A673 (cell line): Measurements from ENCODE around the gene STEAP3. TPM values are rescaled to one million over a fixed set of nuclear protein-coding genes. Genes with fewer than 3 reads are reported as not detected.

Experiments used
- BruUV-seq: library from RNA; stranded (reverse); fragments of 400-500 nt; replicated peaks from 2 replicates; lab custom pipeline; 2021; lab: Mats Ljungman, UMichigan
- CTCF ChIA-PET: fragments of 300-600 bp; sonication (Branson Sonifier 250); formaldehyde crosslinking; loops from one replicate; lab custom pipeline; 2022; ENCODE audit warnings: antibody characterized with exemption; lab: Charles Lee
- POLR2A ChIA-PET: fragments of 300-600 bp; sonication (Branson Sonifier 250); formaldehyde crosslinking; loops from one replicate; lab custom pipeline; 2022; ENCODE audit warnings: antibody characterized with exemption; ENCODE audit not compliant: low non-redundant PET; lab: Charles Lee
- DNase-seq: peaks from one replicate; pipeline ENCODE4 v3.0.0-alpha.2; 2015; ENCODE audit warnings: low spot score
- H3K27ac ChIP-seq: fragments of 200-600 bp; sonication (generic); 2 replicates; pipeline ENCODE4 v1.5.1; 2016; ENCODE audit warnings: mixed run types, low read depth, mild to moderate bottlenecking, mixed read lengths, antibody characterized with exemption, low read length; ENCODE audit not compliant: poor library complexity, severe bottlenecking
- H3K27me3 ChIP-seq: fragments of 200-600 bp; sonication (generic); replicated peaks from 2 replicates; pipeline ENCODE4 v1.6.1; 2017; ENCODE audit warnings: mixed run types, low read depth, mild to moderate bottlenecking, mixed read lengths, antibody characterized with exemption, low read length; ENCODE audit not compliant: insufficient read depth, poor library complexity
- H3K36me3 ChIP-seq: fragments of 200-600 bp; sonication (generic); 2 replicates; pipeline ENCODE4 v1.6.1; 2016; ENCODE audit warnings: mixed run types, mild to moderate bottlenecking, mixed read lengths, antibody characterized with exemption, low read length; ENCODE audit not compliant: insufficient read depth, poor library complexity, severe bottlenecking
- H3K4me1 ChIP-seq: fragments of 200-600 bp; sonication (generic); 2 replicates; pipeline ENCODE4 v1.6.1; 2017; ENCODE audit warnings: mixed run types, mild to moderate bottlenecking, mixed read lengths, antibody characterized with exemption, low read length; ENCODE audit not compliant: insufficient read depth, poor library complexity, severe bottlenecking
- H3K4me3 ChIP-seq: fragments of 200-600 bp; sonication (generic); 2 replicates; pipeline ENCODE4 v1.5.1; 2016; ENCODE audit warnings: low read depth, mixed run types, mild to moderate bottlenecking, mixed read lengths, low read length; ENCODE audit not compliant: poor library complexity, severe bottlenecking
- H3K9me3 ChIP-seq: fragments of 200-600 bp; sonication (generic); 2 replicates; pipeline ENCODE4 v1.6.1; 2016; ENCODE audit warnings: mixed run types, low read depth, mild to moderate bottlenecking, mixed read lengths, antibody characterized with exemption, low read length; ENCODE audit not compliant: poor library complexity, severe bottlenecking
- EZH2 ChIP-seq: fragments of 200-600 bp; sonication (generic); IDR thresholded peaks from 2 replicates; pipeline ENCODE4 v1.6.1; 2017; ENCODE audit warnings: borderline replicate concordance, low read depth, mild to moderate bottlenecking, mixed read lengths, antibody characterized with exemption, low read length; ENCODE audit not compliant: poor library complexity, severe bottlenecking
- intact Hi-C: fragments of 100-400 bp; cut with micrococcal nuclease; formaldehyde crosslinking; loops from one replicate; pipeline ENCODE4 v1.10.0; 2022; ENCODE audit not compliant: unreplicated experiment
- total RNA-seq: library from RNA; stranded (reverse); gene quantifications from 2 replicates; pipeline ENCODE4 v1.2.3, GENCODE V29; 2021
- TF ChIP-seq, protein P1 (sequence below): fragments of 300-800, 200-600 bp; sonication (generic); conservative IDR thresholded peaks from 2 replicates; pipeline ENCODE4 v1.5.1; 2017; ENCODE audit warnings: low read depth, mild to moderate bottlenecking, antibody characterized with exemption, low read length, moderate library complexity, mixed read lengths

Gene STEAP3
- total RNA-seq, 1 experiment from 2014 or later: 20.3 TPM

DNA sequence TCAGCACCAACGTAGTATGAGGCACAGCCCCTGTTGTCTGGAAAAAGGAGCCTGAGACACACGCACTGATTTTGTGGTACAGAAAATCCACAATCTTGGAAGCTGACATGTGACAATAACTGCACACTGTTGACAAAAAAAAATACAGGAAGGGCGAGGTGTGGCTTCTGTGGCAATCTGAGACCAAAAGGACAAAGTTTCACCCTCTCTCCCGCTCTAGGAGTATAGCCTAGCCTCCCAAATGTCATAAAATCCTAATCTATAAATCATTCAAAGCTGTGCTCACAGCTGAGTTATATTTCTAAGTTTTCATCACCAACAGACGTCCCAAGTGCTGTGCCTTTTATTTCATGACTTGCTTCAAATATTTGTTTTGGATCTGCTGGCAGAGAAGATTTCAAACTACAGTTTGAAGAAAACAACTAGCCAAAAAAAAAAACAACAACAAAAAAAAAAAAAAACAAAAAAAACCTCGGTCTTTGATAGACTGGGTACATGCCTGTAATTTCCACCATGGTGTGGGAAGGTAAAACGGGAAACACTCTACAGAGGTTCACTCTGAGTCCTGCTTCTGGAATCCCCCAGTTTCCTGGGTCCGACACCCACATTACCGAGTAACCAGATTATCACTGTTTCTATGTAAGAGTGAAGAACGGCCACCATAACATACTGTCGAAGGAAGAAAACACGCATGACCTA is 82.0 kb downstream of the STEAP3 start:
- Histone ChIP-seq H3K4me1 (peaks cover 38% of the 10 kb centered on the region), H3K27ac (no peak overlapping the region), H3K9me3 (no peaks in the 10 kb centered on the region), H3K4me3 (no peak overlapping the region), H3K36me3 (no peaks in the 10 kb centered on the region), H3K27me3 (no peaks in the 10 kb centered on the region)
- no TSS peak for BruUV-seq
- ChIA-PET POLR2A (no interaction called here), CTCF (no interaction called here)
- no peak for TF ChIP-seq EZH2
- TF ChIP-seq, protein P1, sequence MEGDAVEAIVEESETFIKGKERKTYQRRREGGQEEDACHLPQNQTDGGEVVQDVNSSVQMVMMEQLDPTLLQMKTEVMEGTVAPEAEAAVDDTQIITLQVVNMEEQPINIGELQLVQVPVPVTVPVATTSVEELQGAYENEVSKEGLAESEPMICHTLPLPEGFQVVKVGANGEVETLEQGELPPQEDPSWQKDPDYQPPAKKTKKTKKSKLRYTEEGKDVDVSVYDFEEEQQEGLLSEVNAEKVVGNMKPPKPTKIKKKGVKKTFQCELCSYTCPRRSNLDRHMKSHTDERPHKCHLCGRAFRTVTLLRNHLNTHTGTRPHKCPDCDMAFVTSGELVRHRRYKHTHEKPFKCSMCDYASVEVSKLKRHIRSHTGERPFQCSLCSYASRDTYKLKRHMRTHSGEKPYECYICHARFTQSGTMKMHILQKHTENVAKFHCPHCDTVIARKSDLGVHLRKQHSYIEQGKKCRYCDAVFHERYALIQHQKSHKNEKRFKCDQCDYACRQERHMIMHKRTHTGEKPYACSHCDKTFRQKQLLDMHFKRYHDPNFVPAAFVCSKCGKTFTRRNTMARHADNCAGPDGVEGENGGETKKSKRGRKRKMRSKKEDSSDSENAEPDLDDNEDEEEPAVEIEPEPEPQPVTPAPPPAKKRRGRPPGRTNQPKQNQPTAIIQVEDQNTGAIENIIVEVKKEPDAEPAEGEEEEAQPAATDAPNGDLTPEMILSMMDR: no peak
- DNase-seq: no peak
- intact Hi-C loops: no loop called here

DNA sequence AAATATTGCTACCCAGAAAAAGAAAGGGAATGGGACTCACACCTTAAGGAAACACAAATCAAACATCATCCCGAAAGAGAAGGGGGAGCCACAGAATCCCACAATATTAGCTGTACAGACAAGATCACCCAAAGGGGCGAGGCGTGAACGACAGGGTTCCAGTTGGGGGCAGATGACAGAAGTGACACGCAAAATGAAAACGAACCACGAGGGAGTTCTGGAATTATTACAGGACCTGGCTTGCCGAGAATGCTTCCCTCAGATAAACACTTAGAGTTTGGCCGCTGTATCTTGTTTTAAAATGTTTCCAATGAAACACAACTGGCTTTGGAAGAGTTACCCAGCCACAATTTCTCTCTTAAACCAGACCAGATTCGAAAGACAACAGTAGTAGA is 82.6 kb downstream of the STEAP3 start:
- CTCF ChIA-PET: no interaction called here

DNA sequence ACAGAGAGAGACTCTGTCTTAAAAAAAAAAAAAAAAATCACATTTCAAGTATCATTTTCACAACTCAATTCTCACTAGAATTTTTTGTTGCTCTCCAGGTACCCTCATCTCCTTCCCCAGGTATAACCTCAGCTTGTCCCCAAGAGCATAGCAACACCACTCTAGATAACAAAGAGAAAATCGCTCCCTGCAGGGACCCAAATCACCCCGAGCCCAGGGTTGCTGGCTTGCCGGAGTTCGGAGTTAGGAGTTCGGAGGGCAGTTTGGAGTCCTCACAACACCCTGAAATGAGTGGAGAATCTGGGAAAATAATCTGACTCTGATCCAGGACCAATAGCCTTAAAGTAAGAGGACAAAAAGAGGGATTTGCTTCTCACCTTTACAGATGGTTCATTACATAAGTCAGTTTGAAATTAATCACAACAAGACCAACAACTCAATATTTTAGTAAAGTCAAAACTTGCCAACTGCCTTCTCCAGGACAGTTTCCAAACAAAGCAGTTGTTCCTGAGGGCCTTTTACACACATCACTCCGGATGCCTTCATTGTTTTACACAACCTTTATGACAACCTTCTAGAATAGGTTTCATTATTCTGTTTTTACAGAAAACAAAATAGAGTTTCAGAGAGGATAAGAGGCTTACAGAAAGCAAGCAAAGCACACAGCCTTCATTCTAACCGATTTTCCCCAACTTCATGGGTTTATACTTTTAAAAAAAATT is 83.9 kb downstream of the STEAP3 start:
- Histone ChIP-seq H3K27ac (no peak overlapping the region), H3K27me3 (no peaks in the 10 kb centered on the region), H3K4me3 (no peak overlapping the region), H3K36me3 (no peaks in the 10 kb centered on the region), H3K4me1 (peaks cover 23% of the 10 kb centered on the region), H3K9me3 (no peaks in the 10 kb centered on the region)
- BruUV-seq: no TSS peak
- DNase-seq: no peak
- POLR2A ChIA-PET: no interaction called here
- TF ChIP-seq, protein P1: no peak
- no peak for TF ChIP-seq EZH2
- intact Hi-C loops: no loop called here
- CTCF ChIA-PET: no interaction called here

More for the DNA sequence above, 82.6 kb downstream of the STEAP3 start:
- Histone ChIP-seq H3K9me3 (no peaks in the 10 kb centered on the region), H3K4me3 (no peak overlapping the region), H3K27ac (no peak overlapping the region), H3K27me3 (no peaks in the 10 kb centered on the region), H3K36me3 (no peaks in the 10 kb centered on the region), H3K4me1 (peaks cover 33% of the 10 kb centered on the region)
- POLR2A ChIA-PET: no interaction called here
- no TSS peak for BruUV-seq
- intact Hi-C loops: no loop called here
- no peak for DNase-seq
- TF ChIP-seq, protein P1: no peak
- no peak for TF ChIP-seq EZH2
